ENCODE measurements around the gene SLC18A3.

- TF ChIP-seq CTCF (IDR thresholded peaks at IDR 0.05): no peak
- TF ChIP-seq POLR2A (IDR thresholded peaks at IDR 0.05): no peak
- no peak for TF ChIP-seq EP300 (IDR thresholded peaks at IDR 0.05)
Measured at GRCh38 chr10:49617121-49618020, 7.3 kb downstream of the SLC18A3 start.

Measured in tibial nerve (tissue), 4 donors.